SU-DHL-6 (cell line): ENCODE results near the gene PTPRG.

Source experiments
- H2AFZ ChIP-seq: fragments of 200-600 bp; sonication (generic); 2 replicates; pipeline ENCODE4 v1.6.1; 2014; ENCODE audit warnings: low read depth, mild to moderate bottlenecking, moderate library complexity, mixed read lengths, antibody characterized with exemption, low read length; ENCODE audit not compliant: severe bottlenecking
- H3F3A ChIP-seq: fragments of 200-600 bp; shearing (Covaris generic); 2 replicates; pipeline ENCODE4 v1.6.0; 2016; ENCODE audit warnings: antibody characterized with exemption, mild to moderate bottlenecking; ENCODE audit not compliant: insufficient read depth
- H3K27ac ChIP-seq: fragments of 200-600 bp; sonication (generic); 2 replicates; pipeline ENCODE4 v1.5.1; 2016; ENCODE audit warnings: low read depth, mild to moderate bottlenecking, low read length, moderate library complexity, mixed read lengths
- H3K27me3 ChIP-seq: fragments of 200-600 bp; sonication (generic), shearing (Covaris generic); 2 replicates; pipeline ENCODE4 v1.6.0; 2014; ENCODE audit warnings: mild to moderate bottlenecking, low read length
- H3K36me3 ChIP-seq: fragments of 200-600 bp; sonication (generic); 2 replicates; pipeline ENCODE4 v1.6.1; 2014; ENCODE audit warnings: mild to moderate bottlenecking, low read length, mixed read lengths
- H3K4me2 ChIP-seq: fragments of 300-600, 200-600 bp; shearing (Covaris generic), sonication (generic); 2 replicates; pipeline ENCODE4 v1.6.0; 2014; ENCODE audit warnings: low read length, low read depth, mild to moderate bottlenecking; ENCODE audit not compliant: poor library complexity, severe bottlenecking
- H3K4me3 ChIP-seq: fragments of 200-600 bp; sonication (generic); 2 replicates; pipeline ENCODE4 v1.5.1; 2014; ENCODE audit warnings: antibody characterized with exemption, low read length, mild to moderate bottlenecking, mixed read lengths; ENCODE audit not compliant: insufficient read depth, poor library complexity, severe bottlenecking
- H3K79me2 ChIP-seq: fragments of 200-600 bp; sonication (generic); 2 replicates; pipeline ENCODE4 v1.6.1; 2014; ENCODE audit warnings: mild to moderate bottlenecking, low read length, moderate library complexity; ENCODE audit not compliant: insufficient read depth
- H3K9ac ChIP-seq: fragments of 200-600 bp; sonication (generic); 2 replicates; pipeline ENCODE4 v1.7.0; 2014; ENCODE audit warnings: mild to moderate bottlenecking, low read length
- H3K9me2 ChIP-seq: fragments of 200-600 bp; sonication (generic); replicated peaks from 2 replicates; pipeline ENCODE4 v1.6.1; 2014; ENCODE audit warnings: low read length; ENCODE audit not compliant: insufficient read depth
- H3K9me3 ChIP-seq: fragments of 200-600 bp; sonication (generic); 2 replicates; pipeline ENCODE4 v1.6.1; 2014; ENCODE audit warnings: low read length, mixed read lengths; ENCODE audit not compliant: insufficient read depth
- H4K20me1 ChIP-seq: fragments of 200-600 bp; sonication (generic); 2 replicates; pipeline ENCODE4 v1.6.1; 2014; ENCODE audit warnings: low read depth, mild to moderate bottlenecking, antibody characterized with exemption, low read length, moderate library complexity, mixed read lengths
- CTCF ChIP-seq: fragments of 200-600 bp; sonication (generic); IDR thresholded peaks from one replicate; pipeline ENCODE4 v1.5.1; 2017; ENCODE audit warnings: antibody characterized with exemption, mild to moderate bottlenecking, low read length, moderate library complexity; ENCODE audit not compliant: insufficient read depth, poor library complexity, severe bottlenecking
- EZH2phosphoT487 ChIP-seq: fragments of 200-600 bp; sonication (generic), shearing (Covaris generic); conservative IDR thresholded peaks from 2 replicates; pipeline ENCODE4 v1.6.1; 2018; ENCODE audit warnings: mild to moderate bottlenecking, antibody characterized with exemption, low read length, moderate library complexity, mixed read lengths

The PTPRG gene

GRCh38 chr3:62024882-62025281 is 463.5 kb downstream of the PTPRG start:
- Histone ChIP-seq H3K9ac (no peak overlapping the region), H2AFZ (no peak overlapping the region), H3K9me3 (no peaks in the 10 kb centered on the region), H3K4me3 (no peak overlapping the region), H4K20me1 (no peaks in the 10 kb centered on the region), H3K9me2 (no peaks in the 10 kb centered on the region), H3K79me2 (no peaks in the 10 kb centered on the region), H3K4me2 (no peak overlapping the region), H3F3A (no peaks in the 10 kb centered on the region), H3K27ac (no peak overlapping the region), H3K27me3 (no peaks in the 10 kb centered on the region), H3K36me3 (no peaks in the 10 kb centered on the region)
- TF ChIP-seq CTCF (no peak), EZH2phosphoT487 (no peak)

GRCh38 chr3:62025913-62026312 is 464.5 kb downstream of the PTPRG start:
- H3K27ac ChIP-seq = no peak overlapping the region
- H3K79me2 ChIP-seq = no peaks in the 10 kb centered on the region
- no peaks in the 10 kb centered on the region for H3K36me3 ChIP-seq
- H3K9ac ChIP-seq = no peak overlapping the region
- no peak overlapping the region for H3K4me3 ChIP-seq
- H2AFZ ChIP-seq = no peak overlapping the region
- H3K9me2 ChIP-seq = no peaks in the 10 kb centered on the region
- H3K4me2 ChIP-seq = no peak overlapping the region
- H3K27me3 ChIP-seq = no peaks in the 10 kb centered on the region
- no peaks in the 10 kb centered on the region for H4K20me1 ChIP-seq
- no peaks in the 10 kb centered on the region for H3F3A ChIP-seq
- no peak for TF ChIP-seq CTCF
- TF ChIP-seq EZH2phosphoT487 = no peak
- H3K9me3 ChIP-seq = no peaks in the 10 kb centered on the region

GRCh38 chr3:62027241-62027640 is 465.9 kb downstream of the PTPRG start:
- no peaks in the 10 kb centered on the region for H3K36me3 ChIP-seq
- no peak overlapping the region for H3K4me2 ChIP-seq
- H3K79me2 ChIP-seq = no peaks in the 10 kb centered on the region
- no peak overlapping the region for H3K4me3 ChIP-seq
- H3K9me2 ChIP-seq = no peaks in the 10 kb centered on the region
- no peak overlapping the region for H3K27ac ChIP-seq
- H2AFZ ChIP-seq = no peak overlapping the region
- H3K27me3 ChIP-seq = no peaks in the 10 kb centered on the region
- no peaks in the 10 kb centered on the region for H4K20me1 ChIP-seq
- H3F3A ChIP-seq = no peaks in the 10 kb centered on the region
- H3K9me3 ChIP-seq = no peaks in the 10 kb centered on the region
- no peak overlapping the region for H3K9ac ChIP-seq
- TF ChIP-seq CTCF (no peak), EZH2phosphoT487 (no peak)

- Histone ChIP-seq H2AFZ (no peak overlapping the region), H3K79me2 (no peaks in the 10 kb centered on the region)
Observed at GRCh38 chr3:62027796-62028195, 466.4 kb downstream of the PTPRG start.

More at GRCh38 chr3:62027796-62028195, 466.4 kb downstream of the PTPRG start:
- TF ChIP-seq EZH2phosphoT487 = no peak
- no peak for TF ChIP-seq CTCF
- H3K27ac ChIP-seq = no peak overlapping the region
- H3F3A ChIP-seq = no peaks in the 10 kb centered on the region
- no peaks in the 10 kb centered on the region for H3K36me3 ChIP-seq
- H3K4me3 ChIP-seq = no peak overlapping the region
- H3K27me3 ChIP-seq = no peaks in the 10 kb centered on the region
- H3K9me2 ChIP-seq = no peaks in the 10 kb centered on the region
- H4K20me1 ChIP-seq = no peaks in the 10 kb centered on the region
- H3K9me3 ChIP-seq = no peaks in the 10 kb centered on the region
- no peak overlapping the region for H3K4me2 ChIP-seq
- no peak overlapping the region for H3K9ac ChIP-seq
